GM12891 (cell line): ENCODE measurements around the gene NMUR1.

Source experiments
- POLR2A ChIP-seq: IDR thresholded peaks from 2 replicates; pipeline ENCODE4 v1.6.1; 2011; ENCODE audit warnings: low read depth, low read length, control low read depth
- POLR2AphosphoS5 ChIP-seq: IDR thresholded peaks from 2 replicates; pipeline ENCODE4 v1.6.1; 2011; ENCODE audit warnings: low read depth, low read length, control low read depth
- TAF1 ChIP-seq: IDR thresholded peaks from 2 replicates; pipeline ENCODE4 v1.6.1; 2011; ENCODE audit warnings: low read depth, low read length, control low read depth

GRCh38 chr2:231573698-231574421 lies 43.6 kb upstream of the NMUR1 start:
- TF ChIP-seq POLR2AphosphoS5 = no peak
- no peak for TF ChIP-seq POLR2A
- no peak for TF ChIP-seq TAF1
